ENCODE measurements around the gene FMN2.

The FMN2 gene

DNA sequence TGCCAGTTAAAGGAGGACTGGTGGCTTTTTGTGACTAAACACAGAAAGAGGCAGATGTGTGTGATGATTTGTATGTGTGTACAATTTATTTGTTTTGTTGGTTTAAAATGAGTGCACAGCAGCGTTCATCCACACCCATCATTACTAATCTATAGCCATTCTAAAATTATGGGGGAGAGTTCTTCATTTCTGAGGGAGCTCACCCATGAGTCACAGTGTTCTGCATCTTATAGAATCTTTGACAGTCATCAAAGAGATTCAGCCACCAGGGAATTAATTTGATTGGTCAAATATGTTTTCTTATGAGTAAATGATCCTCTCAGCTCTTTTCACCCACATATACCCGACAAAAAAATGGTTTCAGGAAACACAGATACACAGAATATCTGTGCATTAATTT lies 372.4 kb downstream of the FMN2 start:
- H3K4me1 ChIP-seq (ENCODE audit: control insufficient read depth, insufficient read depth, low read length, poor library complexity, severe bottlenecking), result peaks cover 13% of the 10 kb centered on the region
- H3K9me3 ChIP-seq (ENCODE audit: control insufficient read depth, low read length), result no peaks in the 10 kb centered on the region
- no CpG with 5 or more reads among the region's 2 CpGs for WGBS, 2 experiments (ENCODE audit: insufficient coverage in 2 of 2)
- H3K4me3 ChIP-seq (ENCODE audit: extremely low read depth, insufficient read depth, low read length, poor library complexity, severe bottlenecking), result no peak overlapping the region
- no peak overlapping the region for H3K27ac ChIP-seq (ENCODE audit: low read depth, low read length, severe bottlenecking)
- no peaks in the 10 kb centered on the region for H3K36me3 ChIP-seq (ENCODE audit: control insufficient read depth, insufficient read depth, low read length)

DNA sequence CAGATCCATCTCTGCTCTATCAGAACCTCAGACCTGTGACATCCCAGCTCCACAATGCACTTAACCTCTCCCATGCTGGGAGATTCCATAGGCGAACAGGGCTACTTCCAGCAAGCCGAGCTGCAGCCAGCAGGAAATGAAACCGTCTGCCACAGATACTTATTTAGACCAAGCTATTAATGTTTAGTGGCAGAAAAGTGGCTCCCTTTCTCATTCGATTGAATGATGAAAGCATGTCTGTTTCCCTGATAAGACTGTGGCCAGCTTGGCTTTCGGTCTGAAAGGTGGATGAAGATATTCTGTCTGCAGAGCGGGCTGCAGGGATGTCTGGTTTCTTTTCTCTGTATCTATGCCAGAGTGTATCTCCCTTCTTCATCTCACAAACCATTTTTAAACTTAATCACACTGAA lies 373.9 kb downstream of the FMN2 start:
- Histone ChIP-seq H3K4me3 (ENCODE audit: extremely low read depth, insufficient read depth, low read length, poor library complexity, severe bottlenecking) (no peak overlapping the region), H3K9me3 (ENCODE audit: control insufficient read depth, low read length) (no peaks in the 10 kb centered on the region), H3K4me1 (ENCODE audit: control insufficient read depth, insufficient read depth, low read length, poor library complexity, severe bottlenecking) (peaks cover 13% of the 10 kb centered on the region), H3K27ac (ENCODE audit: low read depth, low read length, severe bottlenecking) (peak overlapping the region; percentile 67), H3K36me3 (ENCODE audit: control insufficient read depth, insufficient read depth, low read length) (no peaks in the 10 kb centered on the region)
- WGBS, 2 experiments (ENCODE audit: insufficient coverage in 2 of 2), result 0 to 33% methylated on average over 1 of the region's 6 CpGs

DNA sequence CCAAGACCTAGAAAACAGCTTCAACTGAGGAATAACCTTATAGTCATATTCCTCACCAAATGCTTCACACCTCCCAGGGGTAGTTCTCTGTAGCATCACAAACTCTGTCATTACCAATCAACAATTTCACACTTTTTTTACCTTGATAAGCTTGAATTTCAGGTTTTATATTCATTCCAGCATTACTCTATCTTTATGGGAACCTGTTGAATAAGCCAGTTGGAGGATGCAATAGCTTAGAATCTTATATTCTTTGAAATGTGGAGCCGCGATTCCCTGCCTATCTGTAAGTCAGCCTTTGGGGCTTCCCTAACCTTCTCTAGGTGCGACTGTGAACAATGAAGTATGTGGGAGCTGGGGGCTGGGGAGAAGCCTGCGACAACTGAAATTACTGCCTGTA lies 374.8 kb downstream of the FMN2 start:
- WGBS, 2 experiments (ENCODE audit: insufficient coverage in 2 of 2), result 76 to 86% methylated on average over 2 of the region's 4 CpGs
- Histone ChIP-seq H3K36me3 (ENCODE audit: control insufficient read depth, insufficient read depth, low read length) (no peaks in the 10 kb centered on the region), H3K4me1 (ENCODE audit: control insufficient read depth, insufficient read depth, low read length, poor library complexity, severe bottlenecking) (peaks cover 13% of the 10 kb centered on the region), H3K9me3 (ENCODE audit: control insufficient read depth, low read length) (no peaks in the 10 kb centered on the region), H3K4me3 (ENCODE audit: extremely low read depth, insufficient read depth, low read length, poor library complexity, severe bottlenecking) (no peak overlapping the region), H3K27ac (ENCODE audit: low read depth, low read length, severe bottlenecking) (peak overlapping the region; percentile 30)

DNA sequence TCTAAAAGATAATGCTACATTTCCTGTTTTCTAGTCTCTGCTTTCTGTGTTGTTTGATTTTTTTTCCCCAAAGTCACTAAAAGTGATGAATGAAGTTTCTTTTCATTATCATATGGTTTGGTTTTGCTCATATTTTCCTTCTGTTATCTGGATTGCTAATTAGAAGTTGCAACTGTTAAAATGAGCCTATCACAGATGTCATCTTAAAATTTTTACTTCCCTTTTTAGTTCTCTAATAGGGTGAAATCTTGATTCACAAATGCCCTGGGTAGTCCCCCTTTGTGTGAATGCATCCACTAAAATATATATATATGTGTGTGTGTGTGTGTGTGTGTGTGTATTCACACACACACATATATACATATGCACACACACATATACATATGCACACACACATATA lies 376.2 kb downstream of the FMN2 start:
- Histone ChIP-seq H3K4me3 (ENCODE audit: extremely low read depth, insufficient read depth, low read length, poor library complexity, severe bottlenecking) (no peak overlapping the region), H3K27ac (ENCODE audit: low read depth, low read length, severe bottlenecking) (no peak overlapping the region), H3K9me3 (ENCODE audit: control insufficient read depth, low read length) (no peaks in the 10 kb centered on the region), H3K4me1 (ENCODE audit: control insufficient read depth, insufficient read depth, low read length, poor library complexity, severe bottlenecking) (peaks cover 13% of the 10 kb centered on the region), H3K36me3 (ENCODE audit: control insufficient read depth, insufficient read depth, low read length) (no peaks in the 10 kb centered on the region)

DNA sequence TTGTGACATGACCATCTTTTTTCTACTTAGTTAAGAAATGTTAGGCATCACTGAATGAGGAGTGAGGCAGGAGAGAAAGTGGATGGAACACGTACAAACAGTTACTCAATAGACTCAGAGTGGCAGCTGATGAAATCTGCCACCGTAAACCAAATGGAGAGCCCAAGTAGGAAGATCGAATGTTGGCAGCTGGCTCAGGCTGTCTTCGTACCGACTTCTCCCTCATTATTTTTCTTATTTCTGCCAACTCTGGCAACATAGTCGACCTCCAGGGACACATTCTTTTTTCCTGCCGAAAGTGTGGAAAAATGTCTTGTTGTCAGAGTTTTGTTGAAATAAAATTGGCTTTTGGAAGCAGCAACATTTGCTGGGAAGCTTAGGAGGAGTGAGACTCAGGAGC lies 377.0 kb downstream of the FMN2 start:
- WGBS, 2 experiments (ENCODE audit: insufficient coverage in 2 of 2), result 94 to 96% methylated on average over 6 of the region's 7 CpGs
- H3K4me3 ChIP-seq (ENCODE audit: extremely low read depth, insufficient read depth, low read length, poor library complexity, severe bottlenecking), result no peak overlapping the region
- no peaks in the 10 kb centered on the region for H3K36me3 ChIP-seq (ENCODE audit: control insufficient read depth, insufficient read depth, low read length)
- peaks cover 13% of the 10 kb centered on the region for H3K4me1 ChIP-seq (ENCODE audit: control insufficient read depth, insufficient read depth, low read length, poor library complexity, severe bottlenecking)
- H3K27ac ChIP-seq (ENCODE audit: low read depth, low read length, severe bottlenecking), result no peak overlapping the region
- H3K9me3 ChIP-seq (ENCODE audit: control insufficient read depth, low read length), result no peaks in the 10 kb centered on the region

DNA sequence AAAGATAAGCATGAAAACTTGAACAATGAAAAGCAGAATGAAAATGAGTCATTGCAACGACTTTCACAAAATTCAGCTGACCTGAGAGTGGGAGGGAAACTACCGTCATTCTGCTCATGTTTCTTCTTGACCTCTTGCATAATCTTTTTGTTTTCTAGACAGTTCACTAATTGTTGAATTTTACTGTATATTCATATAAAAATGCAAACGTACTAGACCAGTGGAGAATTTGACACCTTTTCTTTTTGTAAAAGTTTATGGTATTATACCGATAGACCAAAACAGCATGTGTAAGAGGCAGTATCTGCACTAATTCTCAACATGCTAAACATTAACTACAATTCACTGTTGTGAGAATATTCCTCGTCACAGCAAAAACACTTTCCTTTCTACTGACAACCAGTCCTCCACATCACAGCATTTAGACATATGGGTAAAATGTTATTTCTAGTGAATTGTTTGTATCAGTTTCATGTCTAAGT lies 382.5 kb downstream of the FMN2 start:
- Histone ChIP-seq H3K9me3 (ENCODE audit: control insufficient read depth, low read length) (no peaks in the 10 kb centered on the region), H3K4me3 (ENCODE audit: extremely low read depth, insufficient read depth, low read length, poor library complexity, severe bottlenecking) (no peak overlapping the region), H3K27ac (ENCODE audit: low read depth, low read length, severe bottlenecking) (no peak overlapping the region), H3K36me3 (ENCODE audit: control insufficient read depth, insufficient read depth, low read length) (no peaks in the 10 kb centered on the region), H3K4me1 (ENCODE audit: control insufficient read depth, insufficient read depth, low read length, poor library complexity, severe bottlenecking) (no peaks in the 10 kb centered on the region)
- 38 to 72% methylated on average over 1 to 2 of the region's 5 CpGs for WGBS, 2 experiments (ENCODE audit: insufficient coverage in 2 of 2)

DNA sequence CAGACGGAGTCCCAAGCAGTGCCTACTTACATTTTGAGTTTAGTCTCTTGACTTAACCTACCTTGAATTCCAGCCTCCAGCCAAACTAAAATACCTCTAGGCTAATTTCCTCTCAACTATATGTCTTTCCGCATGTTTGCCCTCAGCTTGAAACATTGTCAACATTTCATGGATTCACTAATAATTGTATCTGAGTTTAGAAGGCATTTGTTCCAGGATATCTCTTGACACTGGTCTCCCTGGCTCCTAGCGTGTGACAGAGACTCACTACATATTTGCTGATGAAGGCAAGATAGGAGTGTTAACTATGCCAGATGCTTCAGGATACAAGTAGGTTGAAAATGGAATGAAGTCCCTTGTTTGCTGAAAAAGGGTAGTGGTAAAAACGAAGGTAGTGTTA lies 384.1 kb downstream of the FMN2 start:
- no peaks in the 10 kb centered on the region for H3K4me1 ChIP-seq (ENCODE audit: control insufficient read depth, insufficient read depth, low read length, poor library complexity, severe bottlenecking)
- H3K9me3 ChIP-seq (ENCODE audit: control insufficient read depth, low read length), result no peaks in the 10 kb centered on the region
- WGBS, 2 experiments (ENCODE audit: insufficient coverage in 2 of 2), result 84 to 89% methylated on average over 2 to 3 of the region's 4 CpGs
- no peak overlapping the region for H3K4me3 ChIP-seq (ENCODE audit: extremely low read depth, insufficient read depth, low read length, poor library complexity, severe bottlenecking)
- H3K27ac ChIP-seq (ENCODE audit: low read depth, low read length, severe bottlenecking), result no peak overlapping the region
- no peaks in the 10 kb centered on the region for H3K36me3 ChIP-seq (ENCODE audit: control insufficient read depth, insufficient read depth, low read length)

DNA sequence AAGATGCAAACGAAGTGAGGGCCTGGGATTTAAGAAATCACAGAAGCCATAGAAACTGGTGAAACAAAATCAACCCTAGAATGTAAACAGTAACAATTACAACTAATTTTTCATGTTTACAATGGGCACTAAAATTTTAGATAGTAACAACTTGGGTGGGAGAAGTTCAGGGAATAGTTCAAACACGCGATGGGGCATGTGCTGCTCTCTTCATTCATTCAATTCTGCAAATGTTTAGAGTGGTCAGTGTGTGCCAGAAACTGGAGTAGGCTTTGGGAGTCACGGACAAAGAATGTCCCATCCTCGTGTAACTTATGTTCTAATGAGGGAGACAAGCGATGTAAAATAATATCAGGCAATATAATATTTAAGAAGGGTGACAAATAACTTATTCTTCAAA lies 386.9 kb downstream of the FMN2 start:
- Histone ChIP-seq H3K36me3 (ENCODE audit: control insufficient read depth, insufficient read depth, low read length) (no peaks in the 10 kb centered on the region), H3K27ac (ENCODE audit: low read depth, low read length, severe bottlenecking) (no peak overlapping the region), H3K4me3 (ENCODE audit: extremely low read depth, insufficient read depth, low read length, poor library complexity, severe bottlenecking) (no peak overlapping the region), H3K9me3 (ENCODE audit: control insufficient read depth, low read length) (no peaks in the 10 kb centered on the region), H3K4me1 (ENCODE audit: control insufficient read depth, insufficient read depth, low read length, poor library complexity, severe bottlenecking) (no peaks in the 10 kb centered on the region)
- 100% methylated on average over 1 to 3 of the region's 6 CpGs for WGBS, 2 experiments (ENCODE audit: insufficient coverage in 2 of 2)

DNA sequence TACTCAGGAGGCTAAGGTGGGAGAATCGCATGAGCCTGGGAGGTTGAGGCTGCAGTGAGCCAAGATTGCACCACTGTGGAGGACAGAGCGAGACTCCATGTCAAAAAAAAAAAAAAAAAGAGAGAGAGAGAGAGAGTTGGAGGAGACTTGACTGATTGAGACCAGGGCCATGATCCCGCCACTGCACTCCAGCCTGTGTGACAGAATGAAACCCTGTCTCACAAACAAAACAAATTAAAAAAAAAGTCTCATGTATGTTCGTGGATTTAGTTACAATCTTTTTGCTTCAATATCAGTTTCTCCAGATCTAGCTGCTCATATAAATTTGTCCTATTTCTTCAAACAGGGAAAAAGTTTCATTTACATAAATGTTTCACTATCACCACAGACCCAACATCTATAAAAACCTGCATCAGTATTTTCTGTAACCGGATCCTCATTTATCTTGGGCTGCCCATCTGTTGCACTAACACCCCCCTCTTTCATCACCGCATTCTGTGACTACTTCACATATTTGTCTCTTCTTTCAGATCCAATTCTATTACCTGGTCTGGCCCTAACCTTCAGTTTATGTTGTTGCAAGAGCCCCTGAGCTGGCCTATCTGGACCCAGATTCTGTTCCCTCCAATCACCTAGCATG lies 393.2 kb downstream of the FMN2 start:
- H3K4me1 ChIP-seq (ENCODE audit: control insufficient read depth, insufficient read depth, low read length, poor library complexity, severe bottlenecking), result peaks cover 4% of the 10 kb centered on the region
- no peaks in the 10 kb centered on the region for H3K9me3 ChIP-seq (ENCODE audit: control insufficient read depth, low read length)
- no peak overlapping the region for H3K4me3 ChIP-seq (ENCODE audit: extremely low read depth, insufficient read depth, low read length, poor library complexity, severe bottlenecking)
- 89 to 93% methylated on average over 3 to 5 of the region's 6 CpGs for WGBS, 2 experiments (ENCODE audit: insufficient coverage in 2 of 2)
- H3K27ac ChIP-seq (ENCODE audit: low read depth, low read length, severe bottlenecking), result no peak overlapping the region
- H3K36me3 ChIP-seq (ENCODE audit: control insufficient read depth, insufficient read depth, low read length), result no peaks in the 10 kb centered on the region

DNA sequence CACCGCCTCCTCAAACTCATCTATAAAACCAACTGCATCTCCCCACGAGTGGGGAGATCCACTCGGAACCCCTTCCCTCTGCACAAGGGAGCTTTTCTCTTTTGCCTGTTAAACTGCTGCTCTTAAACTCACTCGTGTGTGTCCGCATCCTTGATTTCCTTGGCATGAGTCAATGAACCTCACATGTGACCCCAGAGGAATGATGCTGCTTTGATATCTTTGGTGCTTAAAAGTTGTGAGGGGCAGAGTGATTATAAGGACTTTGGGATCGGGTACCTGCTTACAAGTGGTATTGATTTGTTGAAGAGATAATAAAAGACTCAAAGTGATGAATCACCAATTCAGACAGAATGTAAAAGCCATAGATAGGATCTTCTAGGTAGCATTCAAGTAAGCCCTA lies 394.9 kb downstream of the FMN2 start:
- no peak overlapping the region for H3K4me3 ChIP-seq (ENCODE audit: extremely low read depth, insufficient read depth, low read length, poor library complexity, severe bottlenecking)
- H3K9me3 ChIP-seq (ENCODE audit: control insufficient read depth, low read length), result no peaks in the 10 kb centered on the region
- no peaks in the 10 kb centered on the region for H3K36me3 ChIP-seq (ENCODE audit: control insufficient read depth, insufficient read depth, low read length)
- WGBS, 2 experiments (ENCODE audit: insufficient coverage in 2 of 2), result 84 to 94% methylated on average over 5 to 6 of the region's 6 CpGs
- no peak overlapping the region for H3K27ac ChIP-seq (ENCODE audit: low read depth, low read length, severe bottlenecking)
- peaks cover 19% of the 10 kb centered on the region for H3K4me1 ChIP-seq (ENCODE audit: control insufficient read depth, insufficient read depth, low read length, poor library complexity, severe bottlenecking)

DNA sequence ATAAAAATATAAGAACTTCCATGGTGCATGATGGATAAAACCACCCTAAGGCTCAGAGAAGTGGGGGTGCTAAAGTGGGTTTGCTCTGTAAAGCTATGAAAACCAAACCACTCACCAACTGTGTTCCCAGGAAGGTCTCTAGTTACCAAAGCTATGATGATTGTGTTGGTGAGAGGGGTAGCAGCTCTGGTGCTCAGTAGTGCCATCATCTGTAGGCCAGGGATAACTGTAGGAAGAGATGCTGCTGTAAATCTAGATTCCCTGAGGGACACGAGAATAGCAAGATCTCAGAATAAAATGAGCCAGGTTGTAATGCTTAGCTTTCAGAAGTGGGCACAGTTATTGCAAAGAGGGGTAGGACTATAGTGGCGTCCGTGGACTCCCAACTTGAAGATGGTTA lies 395.8 kb downstream of the FMN2 start:
- Histone ChIP-seq H3K9me3 (ENCODE audit: control insufficient read depth, low read length) (peaks cover 4% of the 10 kb centered on the region), H3K4me1 (ENCODE audit: control insufficient read depth, insufficient read depth, low read length, poor library complexity, severe bottlenecking) (peaks cover 22% of the 10 kb centered on the region)
- 91 to 100% methylated on average over 1 to 3 of the region's 3 CpGs for WGBS, 2 experiments (ENCODE audit: insufficient coverage in 2 of 2)

More for the DNA sequence above, 395.8 kb downstream of the FMN2 start:
- Histone ChIP-seq H3K27ac (ENCODE audit: low read depth, low read length, severe bottlenecking) (no peak overlapping the region), H3K36me3 (ENCODE audit: control insufficient read depth, insufficient read depth, low read length) (no peaks in the 10 kb centered on the region), H3K4me3 (ENCODE audit: extremely low read depth, insufficient read depth, low read length, poor library complexity, severe bottlenecking) (no peak overlapping the region)

Measured in mesodermal cell (in vitro differentiated cells).